Measurements from ENCODE around the gene TTC39A.

Gene TTC39A

GRCh38 chr1:51289676-51290488 is 40.5 kb downstream of the TTC39A start:
- Histone ChIP-seq H3K4me3 (ENCODE audit: low read length) (no peak overlapping the region), H3K4me2 (ENCODE audit: low read depth, low read length) (no peak overlapping the region), H3K79me2 (ENCODE audit: low read length) (no peaks in the 10 kb centered on the region), H3K9ac (ENCODE audit: low read length) (no peak overlapping the region), H3K9me3 (replicated peaks; ENCODE audit: insufficient read depth, low read length) (no peaks in the 10 kb centered on the region), H3K27ac (ENCODE audit: low read length) (no peak overlapping the region), H3K9me2 (replicated peaks; ENCODE audit: insufficient read depth, low read length) (no peaks in the 10 kb centered on the region), H3K36me3 (replicated peaks; ENCODE audit: insufficient read depth, low read length) (no peaks in the 10 kb centered on the region), H3F3A (ENCODE audit: insufficient read depth, low read length) (no peaks in the 10 kb centered on the region), H3K27me3 (replicated peaks; ENCODE audit: insufficient read depth, low read length) (no peaks in the 10 kb centered on the region), H2AFZ (ENCODE audit: low read length) (no peak overlapping the region), H3K4me1 (ENCODE audit: low read length) (no peaks in the 10 kb centered on the region), H4K20me1 (ENCODE audit: insufficient read depth, low read length) (no peaks in the 10 kb centered on the region)
- DNase-seq: no peak
- no peak for TF ChIP-seq EZH2 (optimal IDR thresholded peaks at IDR 0.05; ENCODE audit: low read depth, low read length)
- no peak for TF ChIP-seq EZH2phosphoT487 (IDR thresholded peaks at IDR 0.05; ENCODE audit: low read length)
- TF ChIP-seq CTCF (IDR thresholded peaks at IDR 0.05; ENCODE audit: low read length): no peak

- H3K9me2 ChIP-seq (replicated peaks; ENCODE audit: insufficient read depth, low read length): no peaks in the 10 kb centered on the region
- no peaks in the 10 kb centered on the region for H3F3A ChIP-seq (ENCODE audit: insufficient read depth, low read length)
- H2AFZ ChIP-seq (ENCODE audit: low read length): no peak overlapping the region
- no peak overlapping the region for H3K4me2 ChIP-seq (ENCODE audit: low read depth, low read length)
- no peaks in the 10 kb centered on the region for H3K9me3 ChIP-seq (replicated peaks; ENCODE audit: insufficient read depth, low read length)
- no peaks in the 10 kb centered on the region for H3K4me1 ChIP-seq (ENCODE audit: low read length)
- no peaks in the 10 kb centered on the region for H3K79me2 ChIP-seq (ENCODE audit: low read length)
- H3K9ac ChIP-seq (ENCODE audit: low read length): no peak overlapping the region
- no peaks in the 10 kb centered on the region for H4K20me1 ChIP-seq (ENCODE audit: insufficient read depth, low read length)
- TF ChIP-seq CTCF (IDR thresholded peaks at IDR 0.05; ENCODE audit: low read length) (no peak), EZH2phosphoT487 (IDR thresholded peaks at IDR 0.05; ENCODE audit: low read length) (no peak), EZH2 (optimal IDR thresholded peaks at IDR 0.05; ENCODE audit: low read depth, low read length) (no peak)
- H3K36me3 ChIP-seq (replicated peaks; ENCODE audit: insufficient read depth, low read length): no peaks in the 10 kb centered on the region
- no peak overlapping the region for H3K27ac ChIP-seq (ENCODE audit: low read length)
- H3K4me3 ChIP-seq (ENCODE audit: low read length): no peak overlapping the region
- H3K27me3 ChIP-seq (replicated peaks; ENCODE audit: insufficient read depth, low read length): no peaks in the 10 kb centered on the region
- no peak for DNase-seq
These were observed 41.8 kb downstream of the TTC39A start for GRCh38 chr1:51288578-51288977.

DNA sequence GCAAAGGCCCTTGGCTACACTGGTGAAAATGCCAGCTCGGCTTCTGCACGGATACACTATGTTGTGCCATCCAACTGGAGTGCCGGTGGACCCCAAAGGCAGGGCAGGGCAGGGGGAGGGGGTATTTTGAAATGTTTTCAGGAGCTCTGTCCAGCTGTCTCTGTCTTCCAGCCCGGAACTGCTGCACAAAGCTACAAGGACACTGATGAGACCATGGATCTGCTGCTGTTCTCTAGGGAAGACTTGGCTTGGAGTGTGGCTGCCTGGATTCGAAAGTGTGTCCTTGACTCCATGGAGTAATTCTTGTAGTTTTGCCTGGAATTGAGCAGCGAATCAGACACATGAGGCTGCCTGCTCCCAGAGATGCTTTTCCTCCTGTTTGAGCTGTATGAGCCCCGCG is 42.4 kb downstream of the TTC39A start:
- no peak overlapping the region for H2AFZ ChIP-seq (ENCODE audit: low read length)
- no peak for DNase-seq
- H4K20me1 ChIP-seq (ENCODE audit: insufficient read depth, low read length): no peaks in the 10 kb centered on the region
- H3K9me3 ChIP-seq (replicated peaks; ENCODE audit: insufficient read depth, low read length): no peaks in the 10 kb centered on the region
- no peaks in the 10 kb centered on the region for H3K79me2 ChIP-seq (ENCODE audit: low read length)
- no peaks in the 10 kb centered on the region for H3K4me1 ChIP-seq (ENCODE audit: low read length)
- no peaks in the 10 kb centered on the region for H3F3A ChIP-seq (ENCODE audit: insufficient read depth, low read length)
- H3K27ac ChIP-seq (ENCODE audit: low read length): no peak overlapping the region
- H3K9ac ChIP-seq (ENCODE audit: low read length): no peak overlapping the region
- H3K36me3 ChIP-seq (replicated peaks; ENCODE audit: insufficient read depth, low read length): no peaks in the 10 kb centered on the region
- H3K4me3 ChIP-seq (ENCODE audit: low read length): no peak overlapping the region
- H3K4me2 ChIP-seq (ENCODE audit: low read depth, low read length): no peak overlapping the region
- no peak for TF ChIP-seq CTCF (IDR thresholded peaks at IDR 0.05; ENCODE audit: low read length)
- no peak for TF ChIP-seq EZH2 (optimal IDR thresholded peaks at IDR 0.05; ENCODE audit: low read depth, low read length)
- no peak for TF ChIP-seq EZH2phosphoT487 (IDR thresholded peaks at IDR 0.05; ENCODE audit: low read length)
- H3K9me2 ChIP-seq (replicated peaks; ENCODE audit: insufficient read depth, low read length): no peaks in the 10 kb centered on the region
- no peaks in the 10 kb centered on the region for H3K27me3 ChIP-seq (replicated peaks; ENCODE audit: insufficient read depth, low read length)

Measured in MM.1S (cell line).